Measurements from ENCODE around the gene GEMIN4.

The GEMIN4 gene

DNA sequence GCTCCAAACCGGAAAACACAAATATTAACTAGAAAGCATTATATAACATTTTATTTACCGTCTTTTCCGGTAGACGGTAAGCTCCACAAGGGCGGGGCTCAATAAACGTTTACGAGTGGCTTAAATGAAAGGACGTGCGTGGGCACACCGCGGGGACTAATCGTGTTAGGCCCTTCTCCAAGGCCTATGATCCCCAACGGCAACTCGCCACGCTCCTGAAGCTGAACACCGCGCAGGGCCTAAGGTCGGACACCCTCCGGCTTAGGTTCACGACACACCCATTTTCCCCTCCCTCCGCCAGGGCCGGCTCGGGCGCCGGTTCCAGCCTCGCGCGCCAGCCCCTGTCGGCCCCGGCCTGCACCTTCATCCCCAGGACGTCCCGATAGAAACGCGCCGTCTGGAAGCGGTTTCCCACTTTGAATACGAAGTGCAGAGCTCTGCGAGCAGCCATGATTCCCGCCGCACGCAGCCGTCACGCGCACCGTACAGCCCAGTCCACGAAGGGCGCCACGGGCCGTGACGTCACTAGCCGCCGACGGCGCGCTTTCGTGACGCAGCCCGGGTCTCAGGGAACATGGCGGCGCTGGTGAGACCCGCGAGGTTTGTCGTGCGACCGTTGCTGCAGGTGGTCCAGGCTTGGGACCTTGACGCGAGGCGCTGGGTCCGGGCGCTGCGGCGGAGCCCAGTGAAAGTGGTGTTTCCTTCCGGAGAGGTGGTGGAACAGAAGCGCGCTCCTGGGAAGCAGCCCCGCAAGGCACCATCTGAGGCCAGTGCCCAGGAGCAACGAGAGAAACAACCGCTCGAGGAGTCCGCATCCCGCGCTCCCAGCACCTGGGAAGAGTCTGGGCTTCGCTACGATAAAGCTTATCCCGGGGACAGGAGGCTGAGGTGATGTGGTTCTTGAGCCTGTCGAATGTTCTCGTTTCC lies 30.0 kb upstream of the GEMIN4 start, which contains the start of the genes GLOD4 and MRM3:
GLOD4 (minus strand) TSS at position 476 of the 927 bp plus-strand sequence; CDS start at position 451, 25 bp downstream.
MRM3 (plus strand) TSS at position 549 of the 927 bp plus-strand sequence; CDS start at position 575, 26 bp downstream.
- no peaks in the 10 kb centered on the region for H4K20me1 ChIP-seq (ENCODE audit: insufficient read depth, low read length)
- H3K4me1 ChIP-seq (ENCODE audit: low read length) = peaks cover 12% of the 10 kb centered on the region
- peaks cover 63% of the 10 kb centered on the region for H3K79me2 ChIP-seq (ENCODE audit: low read length)
- peak within 1 kb of the TSS; percentile 40 for H3K27ac ChIP-seq (ENCODE audit: low read length)
- H2AFZ ChIP-seq (ENCODE audit: low read depth, low read length) = peak within 1 kb of the TSS; percentile 61; the same call in 1 of the 2 replicates
- H3K27me3 ChIP-seq (ENCODE audit: low read depth, low read length) = no peaks in the 10 kb centered on the region
- peak within 1 kb of the TSS; percentile 96 for H3K4me3 ChIP-seq (ENCODE audit: low read length)
- peak within 1 kb of the TSS; percentile 94 for H3K4me2 ChIP-seq (ENCODE audit: low read length)
- no peaks in the 10 kb centered on the region for H3K9me3 ChIP-seq (ENCODE audit: insufficient read depth, low read length)
- H3K36me3 ChIP-seq (replicated peaks; ENCODE audit: low read depth, low read length) = peaks cover 9% of the 10 kb centered on the region
- peak within 1 kb of the TSS; percentile 81 for H3K9ac ChIP-seq (ENCODE audit: low read length)
- TF ChIP-seq, protein P1, sequence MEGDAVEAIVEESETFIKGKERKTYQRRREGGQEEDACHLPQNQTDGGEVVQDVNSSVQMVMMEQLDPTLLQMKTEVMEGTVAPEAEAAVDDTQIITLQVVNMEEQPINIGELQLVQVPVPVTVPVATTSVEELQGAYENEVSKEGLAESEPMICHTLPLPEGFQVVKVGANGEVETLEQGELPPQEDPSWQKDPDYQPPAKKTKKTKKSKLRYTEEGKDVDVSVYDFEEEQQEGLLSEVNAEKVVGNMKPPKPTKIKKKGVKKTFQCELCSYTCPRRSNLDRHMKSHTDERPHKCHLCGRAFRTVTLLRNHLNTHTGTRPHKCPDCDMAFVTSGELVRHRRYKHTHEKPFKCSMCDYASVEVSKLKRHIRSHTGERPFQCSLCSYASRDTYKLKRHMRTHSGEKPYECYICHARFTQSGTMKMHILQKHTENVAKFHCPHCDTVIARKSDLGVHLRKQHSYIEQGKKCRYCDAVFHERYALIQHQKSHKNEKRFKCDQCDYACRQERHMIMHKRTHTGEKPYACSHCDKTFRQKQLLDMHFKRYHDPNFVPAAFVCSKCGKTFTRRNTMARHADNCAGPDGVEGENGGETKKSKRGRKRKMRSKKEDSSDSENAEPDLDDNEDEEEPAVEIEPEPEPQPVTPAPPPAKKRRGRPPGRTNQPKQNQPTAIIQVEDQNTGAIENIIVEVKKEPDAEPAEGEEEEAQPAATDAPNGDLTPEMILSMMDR (IDR thresholded peaks at IDR 0.05; ENCODE audit: low read depth, low read length) = no peak
- no peak for TF ChIP-seq EZH2phosphoT487 (IDR thresholded peaks at IDR 0.05; ENCODE audit: low read depth)

DNA sequence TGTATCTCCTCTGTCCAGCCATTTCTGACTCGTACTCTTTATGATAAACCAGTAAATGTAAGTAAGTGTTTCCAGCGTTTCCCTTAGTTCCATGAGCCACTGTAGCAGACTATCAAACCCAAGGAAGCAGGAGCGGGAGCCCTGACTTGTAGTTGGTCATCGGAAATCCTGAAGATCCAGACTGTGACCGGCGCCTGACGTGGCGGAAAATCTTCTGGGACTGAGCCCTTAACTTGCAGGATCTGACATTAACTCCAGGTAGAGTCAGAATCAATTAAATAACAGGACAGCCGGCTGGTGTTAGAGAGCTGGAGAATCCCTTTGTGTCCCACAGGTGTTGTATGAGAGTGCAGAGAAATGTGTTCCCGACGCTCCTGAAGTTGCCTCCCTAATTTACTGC lies 26.0 kb upstream of the GEMIN4 start:
- Histone ChIP-seq H3K9ac (ENCODE audit: low read length) (no peak overlapping the region), H3K4me3 (ENCODE audit: low read length) (no peak overlapping the region), H3K36me3 (replicated peaks; ENCODE audit: low read depth, low read length) (peaks cover 19% of the 10 kb centered on the region), H2AFZ (ENCODE audit: low read depth, low read length) (no peak overlapping the region), H3K4me1 (ENCODE audit: low read length) (peaks cover 2% of the 10 kb centered on the region), H3K27ac (ENCODE audit: low read length) (no peak overlapping the region), H3K79me2 (ENCODE audit: low read length) (peaks cover 35% of the 10 kb centered on the region), H3K27me3 (ENCODE audit: low read depth, low read length) (no peaks in the 10 kb centered on the region), H3K9me3 (ENCODE audit: insufficient read depth, low read length) (no peaks in the 10 kb centered on the region), H4K20me1 (ENCODE audit: insufficient read depth, low read length) (no peaks in the 10 kb centered on the region), H3K4me2 (ENCODE audit: low read length) (no peak overlapping the region)
- TF ChIP-seq EZH2phosphoT487 (IDR thresholded peaks at IDR 0.05; ENCODE audit: low read depth) = no peak
- TF ChIP-seq, protein P1 (IDR thresholded peaks at IDR 0.05; ENCODE audit: low read depth, low read length) = no peak

DNA sequence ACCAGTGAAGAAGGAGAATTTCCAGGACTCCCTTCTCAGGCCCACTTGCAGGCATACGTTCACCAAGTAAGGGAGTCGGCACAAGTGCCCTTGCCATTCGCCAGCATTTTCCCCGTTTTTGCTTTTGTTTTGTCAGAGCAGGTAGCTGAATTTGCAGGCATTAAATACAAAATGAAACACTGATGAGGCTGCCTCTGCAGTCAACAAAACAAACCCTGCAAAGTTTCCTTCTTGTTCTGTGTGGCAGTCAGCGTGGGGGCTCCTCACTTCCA lies 22.2 kb upstream of the GEMIN4 start:
- no peak overlapping the region for H3K4me2 ChIP-seq (ENCODE audit: low read length)
- no peak overlapping the region for H2AFZ ChIP-seq (ENCODE audit: low read depth, low read length)
- H3K4me1 ChIP-seq (ENCODE audit: low read length) = no peaks in the 10 kb centered on the region
- H4K20me1 ChIP-seq (ENCODE audit: insufficient read depth, low read length) = no peaks in the 10 kb centered on the region
- H3K79me2 ChIP-seq (ENCODE audit: low read length) = no peaks in the 10 kb centered on the region; the same call in 1 of the 2 replicates
- H3K9me3 ChIP-seq (ENCODE audit: insufficient read depth, low read length) = no peaks in the 10 kb centered on the region
- H3K27ac ChIP-seq (ENCODE audit: low read length) = no peak overlapping the region
- H3K36me3 ChIP-seq (replicated peaks; ENCODE audit: low read depth, low read length) = peaks cover 38% of the 10 kb centered on the region
- TF ChIP-seq EZH2phosphoT487 (IDR thresholded peaks at IDR 0.05; ENCODE audit: low read depth) = no peak
- TF ChIP-seq, protein P1 (IDR thresholded peaks at IDR 0.05; ENCODE audit: low read depth, low read length) = no peak
- no peak overlapping the region for H3K9ac ChIP-seq (ENCODE audit: low read length)
- no peaks in the 10 kb centered on the region for H3K27me3 ChIP-seq (ENCODE audit: low read depth, low read length)
- no peak overlapping the region for H3K4me3 ChIP-seq (ENCODE audit: low read length)

DNA sequence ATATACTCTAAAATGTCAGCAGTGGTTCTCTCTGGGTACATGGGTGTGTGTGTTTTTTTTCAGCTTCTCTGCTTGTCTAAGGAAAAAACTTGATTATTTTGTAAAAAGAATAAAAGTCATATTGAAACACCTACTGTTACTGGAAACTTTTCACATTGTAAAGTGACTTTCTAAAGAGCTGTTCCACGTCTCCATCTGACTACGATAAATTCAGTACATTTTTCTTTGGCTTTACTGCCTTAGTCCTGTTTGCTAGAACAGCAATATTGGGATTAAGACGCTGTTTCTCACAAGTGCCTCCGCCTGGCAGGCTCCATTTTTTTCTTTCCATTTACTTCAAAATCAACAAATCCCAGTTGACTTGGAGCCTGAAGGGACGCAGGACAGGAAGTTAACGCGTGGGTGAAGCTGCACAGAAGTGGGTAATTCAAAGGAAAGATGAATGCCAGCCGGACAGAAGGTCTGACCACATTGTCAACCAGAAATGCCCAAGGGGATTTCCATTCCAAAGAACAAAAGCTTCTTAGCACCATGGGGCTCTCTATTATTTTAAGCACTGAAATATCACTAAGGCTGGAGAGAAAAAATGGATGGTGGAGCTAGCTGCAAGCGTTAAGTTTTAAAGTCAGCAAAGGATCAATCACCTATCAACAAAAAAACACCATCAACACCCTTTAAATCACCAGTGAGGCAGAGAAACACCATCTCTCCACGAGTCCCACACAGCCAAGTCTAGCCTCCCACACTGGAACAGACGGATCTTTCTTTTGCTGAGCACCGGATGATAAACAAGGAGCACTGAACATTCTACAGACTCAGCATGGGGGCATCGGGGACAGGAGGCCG lies 21.6 kb upstream of the GEMIN4 start:
- Histone ChIP-seq H2AFZ (ENCODE audit: low read depth, low read length) (no peak overlapping the region), H3K36me3 (replicated peaks; ENCODE audit: low read depth, low read length) (peaks cover 38% of the 10 kb centered on the region), H3K9ac (ENCODE audit: low read length) (no peak overlapping the region), H3K27me3 (ENCODE audit: low read depth, low read length) (no peaks in the 10 kb centered on the region), H3K79me2 (ENCODE audit: low read length) (no peaks in the 10 kb centered on the region; the same call in 1 of the 2 replicates), H3K27ac (ENCODE audit: low read length) (no peak overlapping the region), H3K4me2 (ENCODE audit: low read length) (no peak overlapping the region), H3K4me1 (ENCODE audit: low read length) (no peaks in the 10 kb centered on the region), H3K9me3 (ENCODE audit: insufficient read depth, low read length) (no peaks in the 10 kb centered on the region), H4K20me1 (ENCODE audit: insufficient read depth, low read length) (no peaks in the 10 kb centered on the region), H3K4me3 (ENCODE audit: low read length) (no peak overlapping the region)
- no peak for TF ChIP-seq EZH2phosphoT487 (IDR thresholded peaks at IDR 0.05; ENCODE audit: low read depth)
